Measurements from ENCODE around the gene SLC16A2. TPM values are rescaled to one million over a fixed set of nuclear protein-coding genes. Genes with fewer than 3 reads are reported as not detected.

The SLC16A2 gene
- total RNA-seq, 2 donors from 2014 or later = not detected

DNA sequence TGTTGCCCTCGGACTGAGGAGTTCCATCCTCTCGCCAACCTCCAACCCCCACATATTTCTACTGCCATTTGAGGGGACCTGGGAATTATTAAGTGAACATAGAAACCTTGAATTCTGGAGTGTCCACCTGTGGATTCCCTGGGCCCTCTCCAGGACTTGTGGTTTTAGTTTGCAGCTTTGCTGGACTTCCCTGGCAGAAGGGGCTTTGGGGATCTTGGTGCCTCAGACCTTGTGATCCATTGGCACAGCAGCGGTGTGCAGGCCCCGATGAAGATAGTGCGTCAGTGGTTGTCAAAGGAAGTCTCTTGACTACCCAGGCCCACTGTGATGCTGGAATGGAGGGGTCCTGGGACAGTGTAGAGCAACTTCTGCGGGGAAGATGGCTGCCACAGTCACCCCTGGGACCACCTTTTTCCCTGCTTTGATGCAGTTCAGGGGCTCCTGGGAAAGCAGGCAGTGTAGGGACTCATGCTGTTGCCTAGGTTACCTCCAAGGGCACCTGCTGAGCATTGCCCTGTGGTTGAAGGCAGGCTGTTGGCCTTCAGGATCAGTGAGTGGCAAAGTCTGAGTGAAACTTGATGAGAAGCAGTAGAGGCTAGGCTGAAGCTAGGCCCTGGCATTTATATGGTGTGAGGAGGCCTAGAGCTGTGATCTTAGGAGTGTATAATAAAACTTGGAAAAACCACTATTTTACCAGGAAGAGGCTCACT is 2.2 kb downstream of the SLC16A2 start:
- Mint-ChIP-seq H3K4me1 (ENCODE audit: low read depth in 2 of 2) (peaks cover 0 to 9% of the 10 kb centered on the region in 2 donors), H3K27me3 (peaks cover 8 to 21% of the 10 kb centered on the region in 2 donors), H3K9me3 (no peaks in the 10 kb centered on the region), H3K36me3 (no peaks in the 10 kb centered on the region), H3K27ac (no peak overlapping the region), H3K4me3 (no peak overlapping the region)
- no peak for ATAC-seq
- DNase-seq (ENCODE audit: low spot score) = no peak

DNA sequence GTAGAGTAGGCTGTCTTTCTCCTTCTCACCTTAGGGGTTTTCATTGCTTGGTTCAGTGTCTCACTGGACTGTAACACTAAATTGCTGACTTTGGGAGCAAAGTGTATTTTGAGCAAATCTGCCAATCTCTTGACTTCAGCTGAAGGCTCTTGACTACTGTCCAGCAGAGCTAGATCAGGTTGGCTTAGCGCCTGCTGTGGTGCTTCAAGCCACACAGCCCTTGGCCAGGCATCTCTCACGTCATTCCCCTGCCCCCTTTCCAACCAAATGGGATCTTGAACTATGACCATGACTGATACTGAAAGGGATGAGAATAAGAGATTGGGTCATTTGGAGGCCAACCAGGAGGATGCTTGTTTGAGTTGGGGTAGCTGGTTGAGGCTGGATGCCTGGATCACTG is 4.8 kb downstream of the SLC16A2 start:
- H3K27me3 Mint-ChIP-seq = peaks cover 6 to 23% of the 10 kb centered on the region in 2 donors

DNA sequence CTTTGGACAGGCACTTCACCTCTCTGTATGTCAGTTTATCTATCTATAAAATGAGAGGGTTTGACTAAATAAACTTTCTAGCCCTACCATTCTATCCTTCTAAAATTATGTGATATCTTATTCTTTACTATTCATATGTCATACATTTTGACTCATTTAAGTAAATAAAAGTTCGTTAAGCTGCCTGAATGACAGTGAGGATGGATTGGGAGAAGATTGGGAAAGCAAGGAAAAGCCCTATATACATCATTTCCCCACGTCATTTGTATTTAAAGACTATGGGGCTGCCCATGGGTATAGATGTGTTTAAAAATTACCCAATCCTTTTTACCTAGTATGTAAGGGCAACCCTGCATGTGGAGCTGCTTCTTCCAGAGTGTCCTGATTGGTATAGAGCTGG is 5.3 kb downstream of the SLC16A2 start:
- H3K4me3 Mint-ChIP-seq = no peak overlapping the region
- ATAC-seq = no peak
- no peaks in the 10 kb centered on the region for H3K9me3 Mint-ChIP-seq
- H3K27ac Mint-ChIP-seq = no peak overlapping the region
- peaks cover 6 to 24% of the 10 kb centered on the region in 2 donors for H3K27me3 Mint-ChIP-seq
- no peaks in the 10 kb centered on the region for H3K4me1 Mint-ChIP-seq (ENCODE audit: low read depth in 2 of 2)
- DNase-seq (ENCODE audit: low spot score) = no peak
- no peaks in the 10 kb centered on the region for H3K36me3 Mint-ChIP-seq

More for the DNA sequence above, 4.8 kb downstream of the SLC16A2 start:
- Mint-ChIP-seq H3K9me3 (no peaks in the 10 kb centered on the region), H3K27ac (no peak overlapping the region), H3K4me3 (no peak overlapping the region), H3K4me1 (ENCODE audit: low read depth in 2 of 2) (no peaks in the 10 kb centered on the region), H3K36me3 (no peaks in the 10 kb centered on the region)
- no peak for DNase-seq (ENCODE audit: low spot score)
- no peak for ATAC-seq

DNA sequence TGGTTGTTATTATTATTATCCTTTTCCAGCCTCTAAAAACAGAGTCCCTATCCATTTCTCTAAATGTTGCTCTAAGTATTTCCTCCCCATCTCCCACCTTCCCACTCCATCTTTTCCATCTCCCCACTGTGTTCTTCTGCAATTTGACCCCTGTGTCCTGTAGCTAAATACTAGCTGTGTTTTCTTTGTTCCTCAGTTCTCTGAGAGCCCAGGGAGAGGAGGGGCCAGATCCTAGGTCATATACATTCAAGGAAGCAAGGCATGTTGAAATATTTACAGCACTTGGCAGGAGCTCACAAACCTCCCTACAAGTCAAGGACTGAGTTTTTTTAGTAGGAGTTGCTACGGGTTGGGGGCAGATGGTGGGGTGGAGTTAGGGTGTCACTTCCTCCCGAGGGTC is 10.5 kb downstream of the SLC16A2 start:
- no peak for DNase-seq (ENCODE audit: low spot score)
- no peaks in the 10 kb centered on the region for H3K4me1 Mint-ChIP-seq (ENCODE audit: low read depth in 2 of 2)
- no peak for ATAC-seq
- no peak overlapping the region for H3K4me3 Mint-ChIP-seq
- H3K36me3 Mint-ChIP-seq = no peaks in the 10 kb centered on the region
- no peaks in the 10 kb centered on the region for H3K9me3 Mint-ChIP-seq
- no peak overlapping the region for H3K27ac Mint-ChIP-seq
- H3K27me3 Mint-ChIP-seq = peaks cover 6 to 26% of the 10 kb centered on the region in 2 donors

DNA sequence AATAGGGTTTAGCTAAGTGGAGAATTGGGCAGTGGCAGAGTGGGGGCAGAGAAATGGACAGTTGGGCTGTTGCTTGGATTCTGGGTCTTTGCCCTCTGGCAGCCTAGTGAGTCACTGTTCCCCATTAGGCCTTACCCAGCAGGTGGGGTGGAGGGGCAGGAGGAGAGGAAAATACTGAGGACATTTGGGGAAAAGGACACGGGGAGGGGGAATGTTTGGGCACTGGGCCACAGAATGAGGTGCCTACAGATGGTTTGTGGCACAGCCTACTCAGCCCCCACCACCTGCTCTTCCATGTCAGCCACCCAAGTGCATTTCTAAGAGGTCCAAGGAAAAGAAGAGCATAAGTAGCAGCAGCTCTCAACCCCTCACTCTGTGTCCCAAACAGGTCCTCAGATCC is 13.0 kb downstream of the SLC16A2 start:
- Mint-ChIP-seq H3K4me3 (no peak overlapping the region), H3K36me3 (no peaks in the 10 kb centered on the region), H3K27ac (no peak overlapping the region), H3K27me3 (peaks cover 0 to 21% of the 10 kb centered on the region in 2 donors), H3K4me1 (ENCODE audit: low read depth in 2 of 2) (no peaks in the 10 kb centered on the region), H3K9me3 (no peaks in the 10 kb centered on the region)
- DNase-seq (ENCODE audit: low spot score) (no peak), ATAC-seq (no peak)

DNA sequence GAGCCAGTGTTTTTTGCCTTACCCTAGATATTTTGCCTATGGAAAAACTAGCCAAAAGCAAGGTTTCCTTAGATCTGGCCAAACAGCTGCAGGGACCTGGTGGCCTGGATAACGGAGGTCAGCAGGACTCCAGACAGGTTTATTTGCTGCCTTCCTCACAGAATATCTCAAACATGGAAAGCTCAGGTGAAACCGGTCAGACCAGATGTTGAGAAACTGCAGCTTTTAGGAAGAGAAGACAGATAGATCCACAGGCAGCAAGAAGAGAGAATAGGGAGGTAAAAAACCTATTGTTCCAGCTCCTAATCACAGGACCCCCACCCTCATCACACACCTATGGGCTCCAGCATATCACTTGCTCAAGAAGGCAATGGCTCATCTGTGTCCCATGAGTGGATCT is 16.2 kb downstream of the SLC16A2 start:
- Mint-ChIP-seq H3K36me3 (no peaks in the 10 kb centered on the region), H3K27me3 (peaks cover 0 to 22% of the 10 kb centered on the region in 2 donors), H3K27ac (no peak overlapping the region), H3K9me3 (no peaks in the 10 kb centered on the region), H3K4me1 (ENCODE audit: low read depth in 2 of 2) (no peaks in the 10 kb centered on the region), H3K4me3 (no peak overlapping the region)
- DNase-seq (ENCODE audit: low spot score) = no peak
- ATAC-seq = no peak

DNA sequence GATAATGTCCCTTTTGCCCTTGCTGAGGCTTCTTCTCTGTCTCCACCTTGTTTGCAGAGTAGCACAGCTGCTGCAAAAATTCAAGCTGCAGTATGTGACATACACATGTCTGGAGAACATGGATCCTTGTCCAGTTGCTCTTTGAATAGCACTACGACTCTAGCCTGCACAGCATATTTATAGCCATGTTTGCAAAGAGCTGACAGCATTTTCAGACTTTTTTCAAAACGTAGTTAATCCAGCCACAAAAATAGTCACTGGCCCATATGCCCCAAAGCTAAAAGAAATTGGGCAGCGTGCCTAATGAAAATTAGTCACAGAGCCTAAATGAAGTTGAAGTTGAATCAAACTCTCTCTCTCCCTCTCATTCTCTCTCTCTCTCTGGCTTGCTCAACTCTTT is 17.5 kb downstream of the SLC16A2 start:
- Mint-ChIP-seq H3K36me3 (no peaks in the 10 kb centered on the region), H3K27ac (no peak overlapping the region), H3K9me3 (no peaks in the 10 kb centered on the region), H3K4me3 (no peak overlapping the region), H3K27me3 (peaks cover 0 to 19% of the 10 kb centered on the region in 2 donors), H3K4me1 (ENCODE audit: low read depth in 2 of 2) (no peaks in the 10 kb centered on the region)
- DNase-seq (ENCODE audit: low spot score) (no peak), ATAC-seq (no peak)

DNA sequence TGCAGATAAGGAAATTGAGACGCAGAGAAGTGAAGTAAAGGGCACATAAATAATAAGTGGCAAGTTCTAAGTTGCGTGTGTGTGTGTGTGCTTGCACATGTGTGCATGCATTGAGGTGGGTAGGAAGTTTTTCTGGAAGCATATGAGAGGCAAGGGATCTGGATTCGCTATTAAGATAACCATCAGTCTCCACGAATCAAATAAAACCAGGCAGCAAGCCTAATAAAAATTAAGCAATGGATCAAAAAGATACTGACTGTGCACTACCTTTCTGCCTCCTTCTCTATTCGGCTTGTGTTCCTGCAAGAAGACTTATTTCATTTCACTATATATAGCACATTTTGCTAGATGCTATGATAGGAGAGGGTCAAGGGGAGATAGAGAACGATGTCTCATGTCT is 23.8 kb downstream of the SLC16A2 start:
- Mint-ChIP-seq H3K27me3 (peaks cover 11 to 15% of the 10 kb centered on the region in 2 donors), H3K27ac (no peak overlapping the region), H3K4me3 (no peak overlapping the region), H3K36me3 (no peaks in the 10 kb centered on the region), H3K9me3 (no peaks in the 10 kb centered on the region), H3K4me1 (ENCODE audit: low read depth in 2 of 2) (no peaks in the 10 kb centered on the region)
- ATAC-seq = no peak
- no peak for DNase-seq (ENCODE audit: low spot score)

DNA sequence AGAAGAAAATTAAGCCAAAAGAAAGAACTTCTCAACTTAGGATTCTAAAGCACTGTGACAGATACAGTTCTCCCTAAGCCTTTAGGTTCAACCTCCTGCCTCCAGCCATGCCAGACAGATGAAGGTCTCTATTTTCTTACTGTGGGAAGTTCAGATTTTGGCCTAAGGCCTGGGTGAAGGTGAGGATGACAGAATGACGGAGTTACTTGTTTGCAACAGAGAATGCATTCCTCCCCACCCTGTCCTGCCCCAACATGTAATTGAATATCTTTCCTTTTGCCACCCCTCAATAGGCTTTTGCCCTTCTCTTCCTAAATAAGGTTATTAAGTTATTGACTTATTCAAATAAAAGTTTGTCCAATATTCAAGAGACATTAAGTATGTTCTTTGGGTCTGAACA is 25.6 kb downstream of the SLC16A2 start:
- DNase-seq (ENCODE audit: low spot score) (no peak), ATAC-seq (no peak)
- Mint-ChIP-seq H3K36me3 (no peaks in the 10 kb centered on the region), H3K27me3 (peaks cover 9 to 11% of the 10 kb centered on the region in 2 donors), H3K4me1 (ENCODE audit: low read depth in 2 of 2) (no peaks in the 10 kb centered on the region), H3K4me3 (no peak overlapping the region), H3K27ac (no peak overlapping the region), H3K9me3 (no peaks in the 10 kb centered on the region)

DNA sequence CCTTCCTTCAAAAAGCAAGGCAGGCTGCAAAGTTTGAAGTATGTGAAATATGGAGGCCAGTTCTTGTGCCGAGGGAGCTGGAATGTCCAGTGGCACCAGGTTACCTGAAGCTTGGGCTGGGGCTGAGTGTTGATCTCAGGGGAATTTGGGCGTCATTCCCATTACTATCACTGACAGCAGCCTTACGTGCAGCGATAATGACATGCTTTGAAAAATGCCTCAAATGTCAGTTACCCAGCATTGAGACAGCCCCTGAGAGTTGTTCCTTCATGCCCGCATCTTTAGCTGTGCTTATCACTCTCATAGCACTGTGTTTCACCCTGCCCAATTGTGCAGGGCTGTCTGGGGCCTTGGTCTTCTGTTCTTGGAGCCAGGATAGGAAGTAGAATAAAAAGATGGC is 27.4 kb downstream of the SLC16A2 start:
- Mint-ChIP-seq H3K27me3 (peaks cover 9 to 11% of the 10 kb centered on the region in 2 donors), H3K9me3 (no peaks in the 10 kb centered on the region), H3K27ac (no peak overlapping the region), H3K36me3 (no peaks in the 10 kb centered on the region), H3K4me3 (no peak overlapping the region), H3K4me1 (ENCODE audit: low read depth in 2 of 2) (no peaks in the 10 kb centered on the region)
- ATAC-seq (no peak), DNase-seq (ENCODE audit: low spot score) (no peak)

DNA sequence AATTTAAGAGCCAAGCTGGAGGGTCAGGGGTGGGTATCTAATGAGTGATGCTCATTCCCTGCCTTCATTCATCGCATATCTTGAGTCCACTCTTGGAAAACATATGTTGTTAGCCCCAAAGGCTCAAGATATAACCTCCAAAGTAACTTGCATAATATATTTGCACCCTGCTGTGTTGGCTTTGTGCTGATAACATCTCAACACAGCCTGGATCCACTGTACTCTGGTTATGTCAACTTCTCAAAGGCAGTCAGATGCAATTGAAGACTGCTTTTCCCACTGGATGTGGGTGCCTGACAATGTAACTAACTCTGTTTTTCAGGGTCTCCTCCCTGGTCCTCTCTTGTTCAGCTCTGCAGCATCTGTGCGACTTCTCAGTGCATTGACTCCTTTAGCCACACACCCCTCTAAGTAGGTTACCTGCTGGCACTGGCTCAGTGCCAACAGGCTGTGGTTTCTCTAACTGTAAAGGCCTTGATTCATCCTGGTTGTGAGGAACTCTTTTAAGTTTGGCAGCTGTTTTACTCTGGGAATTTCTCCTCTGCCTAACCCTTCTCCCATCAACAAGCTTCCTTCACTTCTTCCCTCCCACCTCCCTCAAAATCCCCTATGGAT is 28.1 kb downstream of the SLC16A2 start:
- peaks cover 8 to 9% of the 10 kb centered on the region in 2 donors for H3K27me3 Mint-ChIP-seq
- H3K9me3 Mint-ChIP-seq = no peaks in the 10 kb centered on the region
- no peak overlapping the region for H3K4me3 Mint-ChIP-seq
- ATAC-seq (no peak), DNase-seq (ENCODE audit: low spot score) (no peak)
- H3K36me3 Mint-ChIP-seq = no peaks in the 10 kb centered on the region
- H3K27ac Mint-ChIP-seq = no peak overlapping the region
- no peaks in the 10 kb centered on the region for H3K4me1 Mint-ChIP-seq (ENCODE audit: low read depth in 2 of 2)

DNA sequence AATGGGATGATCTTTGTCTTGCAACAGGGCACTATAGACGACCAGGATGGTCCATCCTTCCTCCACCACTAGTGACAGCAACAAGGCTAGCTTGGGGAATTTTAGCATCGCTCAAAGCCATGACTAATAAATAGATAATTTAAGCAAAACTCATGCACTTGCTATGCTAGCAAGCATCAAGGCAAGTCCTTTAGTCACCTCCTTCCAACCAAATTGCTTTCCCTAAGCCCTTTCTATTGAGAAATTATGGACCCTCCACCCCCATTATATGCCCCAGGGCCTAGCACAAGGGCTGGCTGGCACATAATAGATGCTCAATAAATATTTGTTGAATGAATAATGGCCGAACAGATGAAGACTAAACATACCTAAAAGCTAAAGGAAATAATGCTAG is 28.6 kb downstream of the SLC16A2 start:
- no peaks in the 10 kb centered on the region for H3K9me3 Mint-ChIP-seq
- ATAC-seq = no peak
- no peak overlapping the region for H3K4me3 Mint-ChIP-seq
- H3K27ac Mint-ChIP-seq = no peak overlapping the region
- no peak for DNase-seq (ENCODE audit: low spot score)
- H3K36me3 Mint-ChIP-seq = no peaks in the 10 kb centered on the region
- H3K27me3 Mint-ChIP-seq = peaks cover 3 to 6% of the 10 kb centered on the region in 2 donors
- H3K4me1 Mint-ChIP-seq (ENCODE audit: low read depth in 2 of 2) = no peaks in the 10 kb centered on the region

DNA sequence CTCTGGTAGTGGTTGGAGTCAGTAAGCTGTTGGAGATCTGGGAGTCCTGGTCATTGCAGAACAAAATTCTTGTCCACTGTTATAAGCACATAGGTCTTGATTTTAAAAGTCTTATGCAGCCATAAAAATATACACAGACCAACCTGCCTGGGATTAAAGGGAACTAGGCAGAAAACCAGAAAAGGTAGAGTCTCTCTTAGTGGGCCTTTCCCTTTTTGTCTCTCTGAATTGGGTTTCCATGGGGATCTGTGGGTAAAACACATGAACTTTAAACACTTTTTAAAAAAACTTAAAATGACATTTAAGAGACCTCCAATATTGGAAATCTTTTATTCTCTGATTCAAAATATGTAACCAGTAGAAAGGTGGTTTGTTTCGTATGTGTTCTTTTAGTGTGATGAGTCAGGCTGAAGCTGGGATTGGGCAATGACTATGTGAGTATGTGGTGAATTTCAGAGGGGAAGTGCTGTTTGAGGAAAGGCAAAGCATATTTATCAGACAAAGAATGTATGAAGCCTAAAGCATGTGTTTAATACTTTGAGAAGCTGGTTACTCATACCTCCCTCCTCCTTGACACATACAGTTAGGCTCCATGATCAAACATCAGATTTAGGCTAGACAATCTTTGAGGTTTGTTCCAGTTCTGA is 29.6 kb downstream of the SLC16A2 start:
- DNase-seq (ENCODE audit: low spot score) = no peak
- Mint-ChIP-seq H3K9me3 (no peaks in the 10 kb centered on the region), H3K36me3 (no peaks in the 10 kb centered on the region), H3K27me3 (peaks cover 6 to 7% of the 10 kb centered on the region in 2 donors), H3K27ac (no peak overlapping the region), H3K4me3 (no peak overlapping the region), H3K4me1 (ENCODE audit: low read depth in 2 of 2) (no peaks in the 10 kb centered on the region)
- ATAC-seq = peak in 1 of 2 donors; percentile 58

DNA sequence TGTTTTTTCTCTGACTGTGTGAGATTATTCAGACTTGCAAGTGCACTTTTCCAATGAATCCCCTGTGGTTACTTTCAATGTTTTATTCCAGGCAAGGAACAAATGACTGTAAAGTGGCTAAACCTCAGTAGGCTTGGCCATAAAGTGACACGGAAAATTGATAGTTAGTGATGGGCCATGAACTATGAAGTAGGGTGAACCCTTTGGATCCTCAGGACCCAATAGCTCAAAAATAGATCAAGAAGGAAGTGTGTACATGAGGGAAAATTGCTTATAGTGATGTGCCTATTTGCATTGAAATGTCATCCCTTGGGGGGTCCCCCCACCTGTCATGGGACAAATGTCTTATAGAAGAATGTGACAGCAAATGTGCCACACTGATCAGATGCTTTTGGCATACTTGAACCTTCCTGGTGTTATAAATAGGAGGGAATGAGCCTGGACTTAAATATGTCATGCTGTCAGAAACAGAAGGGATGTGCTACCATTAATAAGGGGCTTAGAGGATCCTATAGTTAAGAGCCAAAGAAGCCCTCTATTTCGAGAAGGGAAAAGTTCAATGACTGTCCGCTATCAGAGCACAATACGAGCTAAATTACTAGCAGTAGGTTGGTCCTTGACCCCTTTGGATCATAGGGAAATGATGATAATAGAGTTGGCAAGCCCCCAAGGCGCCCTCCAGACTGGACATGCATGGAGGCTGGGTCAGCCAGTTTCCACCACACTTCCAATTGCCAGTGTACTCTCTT is 30.3 kb downstream of the SLC16A2 start:
- Mint-ChIP-seq H3K27ac (no peak overlapping the region), H3K9me3 (no peaks in the 10 kb centered on the region), H3K4me1 (ENCODE audit: low read depth in 2 of 2) (no peaks in the 10 kb centered on the region), H3K36me3 (no peaks in the 10 kb centered on the region), H3K27me3 (peaks cover 7 to 8% of the 10 kb centered on the region in 2 donors), H3K4me3 (no peak overlapping the region)
- ATAC-seq = no peak
- no peak for DNase-seq (ENCODE audit: low spot score)
